SK-N-MC (cell line): Measurements from ENCODE around the gene C17orf114.

Source experiments
- DNase-seq: peaks from one replicate; pipeline ENCODE4 v3.0.0-alpha.2; 2011; ENCODE audit warnings: low read depth, low spot score
- H3K27ac ChIP-seq: fragments of 200-600 bp; sonication (generic); 2 replicates; pipeline ENCODE4 v1.5.1; 2016; ENCODE audit warnings: mixed run types
- H3K36me3 ChIP-seq: fragments of 200-600 bp; sonication (generic); 2 replicates; pipeline ENCODE4 v1.6.1; 2017; ENCODE audit warnings: antibody characterized with exemption, low read length, mixed read lengths; ENCODE audit not compliant: insufficient read depth
- H3K4me3 ChIP-seq: fragments of 200-600 bp; sonication (generic); 2 replicates; pipeline ENCODE4 v1.5.1; 2016
- H3K9ac ChIP-seq: fragments of 200-600 bp; sonication (generic); 2 replicates; pipeline ENCODE4 v1.8.0; 2017; ENCODE audit warnings: mixed run types, mixed read lengths; ENCODE audit not compliant: insufficient read length
- H3K9me3 ChIP-seq: fragments of 200-600 bp; sonication (generic); 2 replicates; pipeline ENCODE4 v1.6.1; 2017; ENCODE audit warnings: low read depth, mild to moderate bottlenecking, antibody characterized with exemption, low read length, moderate library complexity, mixed read lengths
- EZH2 ChIP-seq: fragments of 200-600 bp; sonication (generic); IDR thresholded peaks from one replicate; pipeline ENCODE4 v1.6.1; 2017; ENCODE audit warnings: antibody characterized with exemption
- FOXP2 ChIP-seq: optimal IDR thresholded peaks from 2 replicates; pipeline ENCODE3; 2011; ENCODE audit warnings: mild to moderate bottlenecking, moderate library complexity; ENCODE audit not compliant: insufficient read depth; ENCODE audit errors: extremely low read length, control extremely low read depth
- POLR2AphosphoS5 ChIP-seq: IDR thresholded peaks from 2 replicates; pipeline ENCODE4 v1.6.1; 2012; ENCODE audit warnings: mild to moderate bottlenecking, low read depth, low read length, borderline replicate concordance

The C17orf114 gene

GRCh38 chr17:4812690-4813089, 10.6 kb upstream of the C17orf114 start:
- no peak overlapping the region for H3K9ac ChIP-seq
- no peak overlapping the region for H3K27ac ChIP-seq
- no peak for TF ChIP-seq EZH2
- no peak for TF ChIP-seq FOXP2
- TF ChIP-seq POLR2AphosphoS5 = no peak
- H3K36me3 ChIP-seq = no peaks in the 10 kb centered on the region
- DNase-seq = no peak
- no peaks in the 10 kb centered on the region for H3K9me3 ChIP-seq
- no peak overlapping the region for H3K4me3 ChIP-seq

- no peak for TF ChIP-seq FOXP2
- TF ChIP-seq EZH2 = no peak
- TF ChIP-seq POLR2AphosphoS5 = no peak
- no peak overlapping the region for H3K27ac ChIP-seq
- DNase-seq = no peak
- no peak overlapping the region for H3K9ac ChIP-seq
- H3K9me3 ChIP-seq = no peaks in the 10 kb centered on the region
- no peaks in the 10 kb centered on the region for H3K36me3 ChIP-seq
- H3K4me3 ChIP-seq = no peak overlapping the region
Measured at GRCh38 chr17:4811471-4811870, 9.3 kb upstream of the C17orf114 start.

- no peak for TF ChIP-seq FOXP2
- no peak for TF ChIP-seq POLR2AphosphoS5
- no peak for TF ChIP-seq EZH2
- H3K9me3 ChIP-seq = no peaks in the 10 kb centered on the region
- DNase-seq = no peak
- no peak overlapping the region for H3K4me3 ChIP-seq
- H3K27ac ChIP-seq = no peak overlapping the region
- no peak overlapping the region for H3K9ac ChIP-seq
- H3K36me3 ChIP-seq = no peaks in the 10 kb centered on the region
Measured at GRCh38 chr17:4810696-4811290, 8.7 kb upstream of the C17orf114 start.

- DNase-seq = no peak
- Histone ChIP-seq H3K36me3 (no peaks in the 10 kb centered on the region), H3K4me3 (no peak overlapping the region), H3K27ac (no peak overlapping the region), H3K9ac (no peak overlapping the region), H3K9me3 (no peaks in the 10 kb centered on the region)
- no peak for TF ChIP-seq EZH2
- TF ChIP-seq POLR2AphosphoS5 = no peak
- no peak for TF ChIP-seq FOXP2
Measured at GRCh38 chr17:4808378-4808767, 6.2 kb upstream of the C17orf114 start.

- DNase-seq = no peak
- Histone ChIP-seq H3K9me3 (no peaks in the 10 kb centered on the region), H3K27ac (no peak overlapping the region), H3K4me3 (peak overlapping the region; percentile 75), H3K9ac (no peak overlapping the region), H3K36me3 (no peaks in the 10 kb centered on the region)
- TF ChIP-seq POLR2AphosphoS5 (no peak), FOXP2 (no peak), EZH2 (no peak)
Measured at GRCh38 chr17:4807605-4808377, 5.7 kb upstream of the C17orf114 start.

GRCh38 chr17:4806777-4807604, 4.9 kb upstream of the C17orf114 start, which contains the start of gene PLD2:
Gene PLD2 (plus strand): TSS chr17:4807152. CDS start chr17:4807773, 621 bp downstream.
- TF ChIP-seq POLR2AphosphoS5 = peak; percentile 25; the same call in 1 of the 2 replicates
- no peak for TF ChIP-seq EZH2
- no peak for DNase-seq

GRCh38 chr17:4806456-4806776, 4.3 kb upstream of the C17orf114 start:
- TF ChIP-seq FOXP2 (no peak), POLR2AphosphoS5 (no peak), EZH2 (no peak)
- Histone ChIP-seq H3K4me3 (peak overlapping the region; percentile 75), H3K36me3 (no peaks in the 10 kb centered on the region), H3K9ac (peak overlapping the region; percentile 37), H3K27ac (no peak overlapping the region), H3K9me3 (no peaks in the 10 kb centered on the region)
- DNase-seq = no peak

More at GRCh38 chr17:4806777-4807604, 4.9 kb upstream of the C17orf114 start, which contains the start of gene PLD2:
- H3K36me3 ChIP-seq = no peaks in the 10 kb centered on the region
- peak within 1 kb of the TSS; percentile 75 for H3K4me3 ChIP-seq
- no peak within 1 kb of the TSS for H3K27ac ChIP-seq
- H3K9ac ChIP-seq = peak within 1 kb of the TSS; percentile 67
- H3K9me3 ChIP-seq = no peaks in the 10 kb centered on the region
